CD4-positive, alpha-beta T cell (primary cell): Measurements from ENCODE around the gene PHIP. TPM values are rescaled to one million over a fixed set of nuclear protein-coding genes. Genes with fewer than 3 reads are reported as not detected.

ENCODE experiments used
- ATAC-seq: fragments of 200-7000 bp; cut with Tn5 transposase; one replicate; pipeline ENCODE4 v1.10.0; 2022; ENCODE audit warnings: mild to moderate bottlenecking; ENCODE audit not compliant: poor library complexity
- CTCF ChIA-PET: fragments of 350-600 bp; sonication (Branson Sonifier 250); formaldehyde crosslinking; loops from one replicate; lab custom pipeline; 2021; ENCODE audit warnings: antibody characterized with exemption, inconsistent platforms; lab: Charles Lee
- POLR2A ChIA-PET: fragments of 350-600 bp; sonication (Branson Sonifier 250); formaldehyde crosslinking; loops from one replicate; lab custom pipeline; 2021; ENCODE audit warnings: antibody characterized with exemption, inconsistent platforms; lab: Charles Lee
- DNase-seq, 14 experiments: peaks; one replicate each; pipeline ENCODE4 v3.0.0-alpha.2; 2013 to 2020; ENCODE audit warnings: mixed read lengths in 2 of 14
- H3K27ac ChIP-seq, 2 donors: one replicate each; pipeline versions ENCODE4 v1.5.1 to v1.7.0; 2013; ENCODE audit warnings: low read length in 2 of 2, low read depth in 1 of 2, mild to moderate bottlenecking in 1 of 2
- H3K27me3 ChIP-seq, 2 experiments: 1 replicate in 1 of 2; 2 replicates in 1 of 2; pipeline versions ENCODE4 v1.6.1 to v1.7.0; 2013; ENCODE audit warnings: low read length in 2 of 2, control low read depth in 1 of 2, mild to moderate bottlenecking in 1 of 2, moderate library complexity in 1 of 2; ENCODE audit not compliant: insufficient read depth in 2 of 2, control insufficient read depth in 1 of 2
- H3K36me3 ChIP-seq: one replicate; pipeline ENCODE4 v1.6.1; 2013; ENCODE audit warnings: low read length, control low read depth; ENCODE audit not compliant: insufficient read depth
- H3K4me1 ChIP-seq: one replicate; pipeline ENCODE4 v1.6.1; 2013; ENCODE audit warnings: low read length, control low read depth; ENCODE audit not compliant: insufficient read depth
- H3K4me3 ChIP-seq: one replicate; pipeline ENCODE4 v1.5.1; 2013; ENCODE audit warnings: mild to moderate bottlenecking, low read length, moderate library complexity
- H3K9me3 ChIP-seq, 2 experiments: 1 replicate in 1 of 2; 2 replicates in 1 of 2; pipeline versions ENCODE4 v1.6.1 to v1.7.0; 2013; ENCODE audit warnings: low read length in 2 of 2, mild to moderate bottlenecking in 2 of 2, control low read depth in 1 of 2, moderate library complexity in 1 of 2; ENCODE audit not compliant: control insufficient read depth in 1 of 2, insufficient read depth in 1 of 2
- H3K27ac Mint-ChIP-seq: one replicate; pipeline ENCODE4 v1.8.0; 2020; ENCODE audit warnings: mixed read lengths
- H3K27me3 Mint-ChIP-seq: one replicate; pipeline ENCODE4 v1.8.0; 2021; ENCODE audit warnings: mixed read lengths
- H3K36me3 Mint-ChIP-seq: one replicate; pipeline ENCODE4 v1.8.0; 2021; ENCODE audit warnings: low read depth, mixed read lengths
- H3K4me1 Mint-ChIP-seq: one replicate; pipeline ENCODE4 v1.8.0; 2021; ENCODE audit warnings: low read depth, mixed read lengths
- H3K4me3 Mint-ChIP-seq: one replicate; pipeline ENCODE4 v1.8.0; 2020; ENCODE audit warnings: mild to moderate bottlenecking, mixed read lengths
- H3K9me3 Mint-ChIP-seq: one replicate; pipeline ENCODE4 v1.8.0; 2020; ENCODE audit warnings: mixed read lengths
- intact Hi-C, 2 experiments: fragments of 100-400 bp; cut with DNase I in 1 of 2; cut with micrococcal nuclease in 1 of 2; formaldehyde crosslinking; loops; one replicate each; pipeline versions ENCODE4 v1.15.1 to v1.9.0; 2023 to 2025; cut with DNase I, micrococcal nuclease
- total RNA-seq, 174 experiments: library from RNA in 2 of 174; stranded (reverse) in 2 of 174; gene quantifications; one replicate each; pipeline ENCODE4 v1.2.3 and lab custom pipeline; 2021 to 2026
- TF ChIP-seq, protein P1 (sequence below): fragments of 200-600 bp; IDR thresholded peaks from one replicate; pipeline ENCODE4 v1.8.0; 2022; ENCODE audit warnings: antibody characterized with exemption, mild to moderate bottlenecking

The PHIP gene
- total RNA-seq, 2 experiments from 2014 or later, result 35.7 to 36.9 TPM

GRCh38 chr6:78999737-79000136 is 78.3 kb downstream of the PHIP start:
- H3K27ac Mint-ChIP-seq, result no peak overlapping the region
- TF ChIP-seq, protein P1, sequence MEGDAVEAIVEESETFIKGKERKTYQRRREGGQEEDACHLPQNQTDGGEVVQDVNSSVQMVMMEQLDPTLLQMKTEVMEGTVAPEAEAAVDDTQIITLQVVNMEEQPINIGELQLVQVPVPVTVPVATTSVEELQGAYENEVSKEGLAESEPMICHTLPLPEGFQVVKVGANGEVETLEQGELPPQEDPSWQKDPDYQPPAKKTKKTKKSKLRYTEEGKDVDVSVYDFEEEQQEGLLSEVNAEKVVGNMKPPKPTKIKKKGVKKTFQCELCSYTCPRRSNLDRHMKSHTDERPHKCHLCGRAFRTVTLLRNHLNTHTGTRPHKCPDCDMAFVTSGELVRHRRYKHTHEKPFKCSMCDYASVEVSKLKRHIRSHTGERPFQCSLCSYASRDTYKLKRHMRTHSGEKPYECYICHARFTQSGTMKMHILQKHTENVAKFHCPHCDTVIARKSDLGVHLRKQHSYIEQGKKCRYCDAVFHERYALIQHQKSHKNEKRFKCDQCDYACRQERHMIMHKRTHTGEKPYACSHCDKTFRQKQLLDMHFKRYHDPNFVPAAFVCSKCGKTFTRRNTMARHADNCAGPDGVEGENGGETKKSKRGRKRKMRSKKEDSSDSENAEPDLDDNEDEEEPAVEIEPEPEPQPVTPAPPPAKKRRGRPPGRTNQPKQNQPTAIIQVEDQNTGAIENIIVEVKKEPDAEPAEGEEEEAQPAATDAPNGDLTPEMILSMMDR, result no peak
- no peak overlapping the region for H3K4me3 Mint-ChIP-seq
- ATAC-seq (no peak), DNase-seq (no peak)
- H3K9me3 Mint-ChIP-seq, result no peaks in the 10 kb centered on the region
- H3K4me1 ChIP-seq, result no peaks in the 10 kb centered on the region
- no peak overlapping the region for H3K4me3 ChIP-seq
- H3K36me3 ChIP-seq, result peaks cover 90% of the 10 kb centered on the region
- H3K27me3 ChIP-seq, result no peaks in the 10 kb centered on the region
- ChIA-PET CTCF (no interaction called here), POLR2A (no interaction called here)
- intact Hi-C loops, result loop anchor here (5.0 to 10.0 kb wide), 2 partner anchors 42 to 55 kb away; no protein-coding TSS in a partner anchor
- H3K9me3 ChIP-seq, result no peaks in the 10 kb centered on the region
- H3K27ac ChIP-seq, result no peak overlapping the region
- H3K27me3 Mint-ChIP-seq, result no peaks in the 10 kb centered on the region
- H3K4me1 Mint-ChIP-seq, result no peaks in the 10 kb centered on the region
- H3K36me3 Mint-ChIP-seq, result peaks cover 90% of the 10 kb centered on the region

GRCh38 chr6:78995946-78996345 is 82.1 kb downstream of the PHIP start:
- intact Hi-C loops, result loop anchor here in 1 of 2 experiments (5.0 kb wide), 1 partner anchor 39 kb away; no protein-coding TSS in a partner anchor
- H3K27ac Mint-ChIP-seq, result no peak overlapping the region
- no peaks in the 10 kb centered on the region for H3K4me1 Mint-ChIP-seq
- Histone ChIP-seq H3K4me1 (no peaks in the 10 kb centered on the region), H3K4me3 (no peak overlapping the region), H3K9me3 (no peaks in the 10 kb centered on the region), H3K27me3 (no peaks in the 10 kb centered on the region), H3K36me3 (peaks cover 83% of the 10 kb centered on the region), H3K27ac (no peak overlapping the region)
- H3K27me3 Mint-ChIP-seq, result no peaks in the 10 kb centered on the region
- ATAC-seq, result no peak
- CTCF ChIA-PET, result no interaction called here
- peaks cover 3% of the 10 kb centered on the region for H3K9me3 Mint-ChIP-seq
- DNase-seq, result no peak
- no peak overlapping the region for H3K4me3 Mint-ChIP-seq
- POLR2A ChIA-PET, result no interaction called here
- TF ChIP-seq, protein P1, result no peak
- H3K36me3 Mint-ChIP-seq, result peaks cover 92% of the 10 kb centered on the region

- Histone ChIP-seq H3K36me3 (peaks cover 83% of the 10 kb centered on the region), H3K4me1 (no peaks in the 10 kb centered on the region), H3K27me3 (no peaks in the 10 kb centered on the region), H3K27ac (no peak overlapping the region), H3K9me3 (no peaks in the 10 kb centered on the region), H3K4me3 (no peak overlapping the region)
- intact Hi-C loops, result loop anchor here in 1 of 2 experiments (5.0 kb wide), 1 partner anchor 38 kb away; no protein-coding TSS in a partner anchor
- H3K36me3 Mint-ChIP-seq, result peaks cover 92% of the 10 kb centered on the region
- H3K4me3 Mint-ChIP-seq, result no peak overlapping the region
- DNase-seq, result no peak
- ChIA-PET CTCF (no interaction called here), POLR2A (no interaction called here)
- H3K27ac Mint-ChIP-seq, result no peak overlapping the region
- peaks cover 3% of the 10 kb centered on the region for H3K9me3 Mint-ChIP-seq
- H3K27me3 Mint-ChIP-seq, result no peaks in the 10 kb centered on the region
- peaks cover 1% of the 10 kb centered on the region for H3K4me1 Mint-ChIP-seq
- no peak for ATAC-seq
- TF ChIP-seq, protein P1, result no peak
Observed at GRCh38 chr6:78995346-78995745, 82.7 kb downstream of the PHIP start.
